ENCODE measurements around the gene TMEFF2. TPM values are rescaled to one million over a fixed set of nuclear protein-coding genes. Genes with fewer than 3 reads are reported as not detected.

The TMEFF2 gene
- total RNA-seq, 4 donors from 2014 or later = 0.16 to 0.46 (median 0.17) TPM; not detected in 1

DNA sequence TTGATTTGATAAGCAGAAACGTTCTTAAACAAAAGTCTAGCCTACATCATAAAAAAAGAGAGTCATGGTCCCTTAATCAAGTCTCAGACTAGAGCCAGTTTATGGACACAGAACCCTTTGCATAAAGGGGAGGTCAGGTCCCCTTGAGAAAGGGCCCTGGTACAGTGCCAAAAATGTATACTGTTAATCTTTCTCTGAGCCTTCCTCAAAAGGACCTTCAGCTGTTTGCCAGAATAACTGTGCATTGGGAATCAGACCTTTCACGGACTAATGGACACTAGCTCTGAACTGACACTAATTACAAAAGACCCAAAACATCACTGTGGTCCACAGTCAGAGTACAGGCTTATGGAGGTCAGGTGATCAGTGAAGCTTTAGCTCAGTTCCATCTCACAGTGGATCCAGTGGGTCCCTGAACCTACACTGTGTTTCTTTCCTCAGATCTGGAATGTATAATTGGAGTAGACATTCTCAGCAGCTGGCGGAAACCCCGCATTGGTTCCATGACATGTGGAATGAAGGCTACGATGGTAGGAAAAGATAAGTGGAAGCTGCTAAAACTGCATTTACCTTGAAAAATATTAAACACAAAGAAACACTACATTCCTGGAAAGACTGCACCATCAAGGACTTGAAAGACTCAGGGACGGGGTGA is 151.4 kb downstream of the TMEFF2 start:
- no peak for DNase-seq (ENCODE audit: low spot score in 2 of 2)
- WGBS, 2 donors = 86 to 89% methylated on average over 6 of the region's 6 CpGs
- no peak overlapping the region for H3K4me3 ChIP-seq (ENCODE audit: low read depth, poor library complexity, severe bottlenecking)
- intact Hi-C loops (cut with DNase I; ENCODE audit: low total_unique reads) = no loop called here
- TF ChIP-seq, protein P1, sequence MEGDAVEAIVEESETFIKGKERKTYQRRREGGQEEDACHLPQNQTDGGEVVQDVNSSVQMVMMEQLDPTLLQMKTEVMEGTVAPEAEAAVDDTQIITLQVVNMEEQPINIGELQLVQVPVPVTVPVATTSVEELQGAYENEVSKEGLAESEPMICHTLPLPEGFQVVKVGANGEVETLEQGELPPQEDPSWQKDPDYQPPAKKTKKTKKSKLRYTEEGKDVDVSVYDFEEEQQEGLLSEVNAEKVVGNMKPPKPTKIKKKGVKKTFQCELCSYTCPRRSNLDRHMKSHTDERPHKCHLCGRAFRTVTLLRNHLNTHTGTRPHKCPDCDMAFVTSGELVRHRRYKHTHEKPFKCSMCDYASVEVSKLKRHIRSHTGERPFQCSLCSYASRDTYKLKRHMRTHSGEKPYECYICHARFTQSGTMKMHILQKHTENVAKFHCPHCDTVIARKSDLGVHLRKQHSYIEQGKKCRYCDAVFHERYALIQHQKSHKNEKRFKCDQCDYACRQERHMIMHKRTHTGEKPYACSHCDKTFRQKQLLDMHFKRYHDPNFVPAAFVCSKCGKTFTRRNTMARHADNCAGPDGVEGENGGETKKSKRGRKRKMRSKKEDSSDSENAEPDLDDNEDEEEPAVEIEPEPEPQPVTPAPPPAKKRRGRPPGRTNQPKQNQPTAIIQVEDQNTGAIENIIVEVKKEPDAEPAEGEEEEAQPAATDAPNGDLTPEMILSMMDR (IDR thresholded peaks at IDR 0.05) = no peak
- TF ChIP-seq POLR2A (IDR thresholded peaks at IDR 0.05) = no peak

DNA sequence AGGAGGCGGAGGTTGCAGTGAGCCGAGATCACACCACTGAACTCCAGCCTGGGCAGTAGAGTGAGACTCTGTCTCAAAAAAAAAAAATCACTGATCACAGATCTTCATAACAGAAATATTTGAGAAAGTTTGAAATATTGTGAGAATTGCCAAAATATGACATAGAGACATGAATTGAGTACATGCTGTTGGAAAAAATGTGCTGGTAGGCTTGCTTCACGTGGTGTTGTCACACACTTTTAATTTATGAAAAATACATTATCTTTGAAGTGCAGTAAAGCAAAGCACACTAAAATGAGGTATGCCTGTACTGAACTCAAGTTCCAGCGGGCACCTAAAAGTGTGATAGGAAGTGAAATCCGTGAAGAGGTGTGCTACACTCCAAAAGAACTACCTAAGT is 152.6 kb downstream of the TMEFF2 start:
- no peak overlapping the region for H3K4me3 ChIP-seq (ENCODE audit: low read depth, poor library complexity, severe bottlenecking)
- 74 to 84% methylated on average over 5 of the region's 5 CpGs for WGBS, 2 donors
- TF ChIP-seq POLR2A (IDR thresholded peaks at IDR 0.05) = no peak
- TF ChIP-seq, protein P1 (IDR thresholded peaks at IDR 0.05) = no peak
- DNase-seq (ENCODE audit: low spot score in 2 of 2) = no peak
- intact Hi-C loops (cut with DNase I; ENCODE audit: low total_unique reads) = no loop called here

DNA sequence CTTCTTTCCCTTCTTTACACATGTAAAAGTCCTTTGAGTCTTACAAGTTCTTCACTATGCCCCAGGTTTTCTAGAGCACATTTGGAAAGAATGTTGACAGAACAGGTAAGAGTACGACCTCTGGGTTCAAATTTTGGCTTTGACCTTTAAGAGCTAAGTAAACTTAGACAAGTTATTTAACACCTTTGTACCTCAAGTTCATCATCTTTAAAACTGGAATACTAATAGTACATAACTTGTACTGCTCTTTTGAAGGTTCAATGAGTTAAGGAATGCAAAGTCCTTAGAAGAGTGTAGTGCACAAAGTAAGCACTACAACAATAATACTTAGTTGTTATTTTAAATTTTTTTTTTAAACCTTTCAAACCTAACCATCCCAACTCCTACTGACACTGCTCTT is 156.6 kb downstream of the TMEFF2 start:
- no peak overlapping the region for H3K4me3 ChIP-seq (ENCODE audit: low read depth, poor library complexity, severe bottlenecking)
- TF ChIP-seq, protein P1 (IDR thresholded peaks at IDR 0.05) = no peak
- TF ChIP-seq POLR2A (IDR thresholded peaks at IDR 0.05) = no peak
- no peak for DNase-seq (ENCODE audit: low spot score in 2 of 2)
- WGBS, 2 donors = 83 to 84% methylated on average over 1 of the region's 1 CpG
- intact Hi-C loops (cut with DNase I; ENCODE audit: low total_unique reads) = no loop called here

DNA sequence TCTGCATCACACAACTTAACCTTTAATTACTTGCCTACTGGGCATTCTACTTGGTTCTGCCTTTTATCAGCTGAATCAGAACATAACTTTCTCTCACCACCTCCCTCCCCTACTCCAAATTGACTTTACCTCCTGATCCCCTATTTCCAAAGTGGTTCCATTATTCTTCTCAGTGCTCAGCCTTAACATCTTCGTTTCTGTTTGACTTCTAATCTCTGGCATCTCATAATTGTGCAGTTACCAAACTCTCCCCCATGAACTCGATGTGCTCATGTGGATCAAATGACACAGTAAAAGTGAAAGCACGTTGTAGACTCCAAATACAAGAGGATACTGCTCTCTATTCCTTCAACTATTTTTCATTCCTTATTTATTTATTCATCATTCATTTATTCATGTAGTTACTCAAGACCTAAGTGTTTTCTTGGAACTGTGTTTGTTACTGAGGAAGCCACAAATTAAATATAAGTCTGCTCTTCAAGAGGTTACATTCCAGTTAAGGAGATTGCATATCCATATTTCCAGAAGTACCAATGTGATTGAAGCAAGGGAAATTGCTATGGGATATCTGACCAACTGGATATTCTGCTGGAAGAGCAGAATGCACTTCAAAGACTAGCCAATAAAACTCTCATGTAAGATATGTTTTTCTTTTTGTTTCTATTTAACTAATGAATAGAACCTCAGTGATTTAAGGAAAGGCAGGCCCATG is 158.8 kb downstream of the TMEFF2 start:
- TF ChIP-seq, protein P1 (IDR thresholded peaks at IDR 0.05) = no peak
- TF ChIP-seq POLR2A (IDR thresholded peaks at IDR 0.05) = no peak
- DNase-seq (ENCODE audit: low spot score in 2 of 2) = no peak
- intact Hi-C loops (cut with DNase I; ENCODE audit: low total_unique reads) = no loop called here
- no peak overlapping the region for H3K4me3 ChIP-seq (ENCODE audit: low read depth, poor library complexity, severe bottlenecking)
- WGBS, 2 donors = 43 to 54% methylated on average over 3 of the region's 3 CpGs

DNA sequence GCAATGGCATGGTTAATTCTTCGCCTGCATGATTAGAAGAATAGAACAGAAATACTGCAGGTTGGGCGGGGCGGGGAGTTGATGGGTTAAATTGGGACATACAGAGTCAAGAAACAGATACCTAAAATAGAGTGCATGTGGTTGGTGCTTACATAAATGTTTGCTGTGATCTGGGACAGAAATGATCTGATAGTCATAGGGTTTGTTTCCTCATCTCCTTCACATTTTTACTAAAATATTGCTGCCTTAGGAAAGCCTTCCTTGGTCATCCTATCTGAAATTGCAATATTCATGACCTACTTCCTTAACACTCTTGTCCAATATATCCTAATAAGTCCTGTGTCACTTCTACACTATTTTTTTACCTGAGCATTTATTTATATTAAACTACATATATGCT is 163.9 kb downstream of the TMEFF2 start:
- intact Hi-C loops (cut with DNase I; ENCODE audit: low total_unique reads) = no loop called here
- TF ChIP-seq, protein P1 (IDR thresholded peaks at IDR 0.05) = no peak
- no peak for TF ChIP-seq POLR2A (IDR thresholded peaks at IDR 0.05)
- no peak overlapping the region for H3K4me3 ChIP-seq (ENCODE audit: low read depth, poor library complexity, severe bottlenecking)
- DNase-seq (ENCODE audit: low spot score in 2 of 2) = no peak
- 93 to 96% methylated on average over 3 of the region's 3 CpGs for WGBS, 2 donors
